DND-41 (cell line): ENCODE results near the gene CRTAP.

ENCODE experiments used
- ATAC-seq: fragments of 200-7000 bp; cut with Tn5 transposase; 3 replicates; pipeline ENCODE4 v1.9.1; 2021; ENCODE audit warnings: low read depth; ENCODE audit not compliant: insufficient read depth
- DNase-seq: peaks from one replicate; pipeline ENCODE4 v3.0.0-alpha.2; 2020
- H2AFZ ChIP-seq: 2 replicates; pipeline ENCODE4 v1.6.0; 2012; ENCODE audit warnings: low read depth, low read length
- H3K27ac ChIP-seq: 2 replicates; pipeline ENCODE4 v1.5.1; 2012; ENCODE audit warnings: low read length, inconsistent platforms
- H3K27me3 ChIP-seq: fragments of 200-600 bp; sonication (generic); 2 replicates; pipeline ENCODE4 v1.6.0; 2012; ENCODE audit warnings: low read length, mild to moderate bottlenecking, inconsistent platforms; ENCODE audit not compliant: insufficient read depth, poor library complexity
- H3K36me3 ChIP-seq: 2 replicates; pipeline ENCODE4 v1.5.1; 2012; ENCODE audit warnings: low read length, inconsistent platforms; ENCODE audit not compliant: insufficient read depth
- H3K4me1 ChIP-seq: 2 replicates; pipeline ENCODE4 v1.5.1; 2012; ENCODE audit warnings: mild to moderate bottlenecking, low read length; ENCODE audit not compliant: insufficient read depth
- H3K4me2 ChIP-seq: 2 replicates; pipeline ENCODE4 v1.6.0; 2012; ENCODE audit warnings: mild to moderate bottlenecking, moderate library complexity, low read length, inconsistent platforms; ENCODE audit not compliant: insufficient read depth
- H3K4me3 ChIP-seq, 2 experiments: fragments of 200-600 bp in 1 of 2; shearing (Covaris generic) in 1 of 2; 2 replicates each; pipeline ENCODE4 v1.5.1; 2012 to 2016; ENCODE audit warnings: inconsistent platforms in 2 of 2, low read length in 2 of 2, mild to moderate bottlenecking in 2 of 2, low read depth in 1 of 2, moderate library complexity in 1 of 2
- H3K79me2 ChIP-seq: 2 replicates; pipeline ENCODE4 v1.6.0; 2012; ENCODE audit warnings: low read length, inconsistent platforms; ENCODE audit not compliant: insufficient read depth
- H3K9ac ChIP-seq: 2 replicates; pipeline ENCODE4 v1.6.0; 2012; ENCODE audit warnings: low read depth, mild to moderate bottlenecking, inconsistent platforms, low read length, moderate library complexity
- H3K9me3 ChIP-seq: 2 replicates; pipeline ENCODE4 v1.5.1; 2012; ENCODE audit warnings: low read length, moderate library complexity, mild to moderate bottlenecking, inconsistent platforms; ENCODE audit not compliant: insufficient read depth, severe bottlenecking
- H4K20me1 ChIP-seq: 2 replicates; pipeline ENCODE4 v1.6.0; 2012; ENCODE audit warnings: low read length; ENCODE audit not compliant: insufficient read depth
- EZH2 ChIP-seq: IDR thresholded peaks from 3 replicates; pipeline ENCODE4 v1.6.1; 2012; ENCODE audit warnings: borderline replicate concordance, low read depth, mild to moderate bottlenecking, moderate library complexity, low read length, inconsistent platforms; ENCODE audit not compliant: severe bottlenecking
- TF ChIP-seq, protein P1 (sequence below): IDR thresholded peaks from 2 replicates; pipeline ENCODE4 v1.5.1; 2012; ENCODE audit warnings: borderline replicate concordance, low read length, moderate library complexity, mild to moderate bottlenecking; ENCODE audit not compliant: poor library complexity, severe bottlenecking; ENCODE audit errors: extremely low read depth

CRTAP gene

DNA sequence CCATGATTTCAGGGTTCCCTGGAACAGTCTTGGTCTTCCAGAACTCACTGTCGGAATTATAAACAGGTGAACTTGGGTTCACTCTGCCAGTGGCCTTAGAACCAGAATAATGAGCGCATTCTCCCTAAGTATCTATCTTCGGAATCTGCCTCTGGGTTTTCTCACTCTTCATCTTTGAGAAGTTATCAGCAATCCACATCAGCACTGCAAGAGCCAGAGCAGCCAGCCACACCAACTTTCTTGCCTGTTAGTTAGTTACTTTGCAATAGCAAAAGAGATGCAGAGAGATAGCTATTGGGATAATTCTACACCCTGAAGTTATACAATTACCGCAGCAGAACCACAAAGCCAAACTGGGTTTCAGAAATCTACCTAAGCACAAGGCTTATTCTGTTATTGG lies 42.6 kb upstream of the CRTAP start:
- Histone ChIP-seq H2AFZ (no peak overlapping the region), H3K4me3 (no peak overlapping the region), H3K4me1 (peaks cover 5% of the 10 kb centered on the region), H3K27ac (no peak overlapping the region), H3K9me3 (no peaks in the 10 kb centered on the region), H3K9ac (no peak overlapping the region), H3K4me2 (no peak overlapping the region), H3K27me3 (no peaks in the 10 kb centered on the region), H3K36me3 (peaks cover 41% of the 10 kb centered on the region), H4K20me1 (peaks cover 12% of the 10 kb centered on the region; the same call in 1 of the 2 replicates), H3K79me2 (peaks cover 14% of the 10 kb centered on the region; the same call in 1 of the 2 replicates)
- DNase-seq, result no peak
- ATAC-seq, result no peak
- TF ChIP-seq EZH2, result no peak
- TF ChIP-seq, protein P1, sequence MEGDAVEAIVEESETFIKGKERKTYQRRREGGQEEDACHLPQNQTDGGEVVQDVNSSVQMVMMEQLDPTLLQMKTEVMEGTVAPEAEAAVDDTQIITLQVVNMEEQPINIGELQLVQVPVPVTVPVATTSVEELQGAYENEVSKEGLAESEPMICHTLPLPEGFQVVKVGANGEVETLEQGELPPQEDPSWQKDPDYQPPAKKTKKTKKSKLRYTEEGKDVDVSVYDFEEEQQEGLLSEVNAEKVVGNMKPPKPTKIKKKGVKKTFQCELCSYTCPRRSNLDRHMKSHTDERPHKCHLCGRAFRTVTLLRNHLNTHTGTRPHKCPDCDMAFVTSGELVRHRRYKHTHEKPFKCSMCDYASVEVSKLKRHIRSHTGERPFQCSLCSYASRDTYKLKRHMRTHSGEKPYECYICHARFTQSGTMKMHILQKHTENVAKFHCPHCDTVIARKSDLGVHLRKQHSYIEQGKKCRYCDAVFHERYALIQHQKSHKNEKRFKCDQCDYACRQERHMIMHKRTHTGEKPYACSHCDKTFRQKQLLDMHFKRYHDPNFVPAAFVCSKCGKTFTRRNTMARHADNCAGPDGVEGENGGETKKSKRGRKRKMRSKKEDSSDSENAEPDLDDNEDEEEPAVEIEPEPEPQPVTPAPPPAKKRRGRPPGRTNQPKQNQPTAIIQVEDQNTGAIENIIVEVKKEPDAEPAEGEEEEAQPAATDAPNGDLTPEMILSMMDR, result no peak

DNA sequence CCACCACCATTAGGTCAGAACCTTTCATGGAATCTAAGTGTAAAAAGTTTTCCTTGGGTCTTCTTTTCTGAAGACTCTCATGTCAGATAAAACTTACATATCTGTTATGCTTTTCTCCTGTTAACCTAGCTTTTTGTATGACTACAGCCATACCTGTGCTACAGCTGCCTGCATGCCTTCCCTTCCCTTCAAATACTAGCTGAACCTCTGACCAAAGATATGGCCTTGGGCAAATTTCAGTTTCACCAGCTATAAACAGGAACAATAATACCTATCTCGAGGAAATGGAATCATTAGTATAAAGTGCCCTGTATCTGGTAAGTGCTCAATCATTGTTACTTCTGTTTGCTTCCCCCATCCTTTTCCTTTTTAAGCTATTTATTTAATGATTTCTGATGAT lies 41.9 kb upstream of the CRTAP start:
- TF ChIP-seq, protein P1, result no peak
- TF ChIP-seq EZH2, result no peak
- no peak overlapping the region for H3K4me2 ChIP-seq
- no peak overlapping the region for H3K27ac ChIP-seq
- peaks cover 43% of the 10 kb centered on the region for H3K36me3 ChIP-seq
- DNase-seq (no peak), ATAC-seq (no peak)
- peaks cover 14% of the 10 kb centered on the region; the same call in 1 of the 2 replicates for H3K79me2 ChIP-seq
- no peaks in the 10 kb centered on the region for H3K9me3 ChIP-seq
- no peak overlapping the region for H2AFZ ChIP-seq
- no peaks in the 10 kb centered on the region for H3K27me3 ChIP-seq
- H3K4me1 ChIP-seq, result peaks cover 5% of the 10 kb centered on the region
- no peak overlapping the region for H3K9ac ChIP-seq
- H3K4me3 ChIP-seq, result no peak overlapping the region
- H4K20me1 ChIP-seq, result peaks cover 14% of the 10 kb centered on the region; the same call in 1 of the 2 replicates

DNA sequence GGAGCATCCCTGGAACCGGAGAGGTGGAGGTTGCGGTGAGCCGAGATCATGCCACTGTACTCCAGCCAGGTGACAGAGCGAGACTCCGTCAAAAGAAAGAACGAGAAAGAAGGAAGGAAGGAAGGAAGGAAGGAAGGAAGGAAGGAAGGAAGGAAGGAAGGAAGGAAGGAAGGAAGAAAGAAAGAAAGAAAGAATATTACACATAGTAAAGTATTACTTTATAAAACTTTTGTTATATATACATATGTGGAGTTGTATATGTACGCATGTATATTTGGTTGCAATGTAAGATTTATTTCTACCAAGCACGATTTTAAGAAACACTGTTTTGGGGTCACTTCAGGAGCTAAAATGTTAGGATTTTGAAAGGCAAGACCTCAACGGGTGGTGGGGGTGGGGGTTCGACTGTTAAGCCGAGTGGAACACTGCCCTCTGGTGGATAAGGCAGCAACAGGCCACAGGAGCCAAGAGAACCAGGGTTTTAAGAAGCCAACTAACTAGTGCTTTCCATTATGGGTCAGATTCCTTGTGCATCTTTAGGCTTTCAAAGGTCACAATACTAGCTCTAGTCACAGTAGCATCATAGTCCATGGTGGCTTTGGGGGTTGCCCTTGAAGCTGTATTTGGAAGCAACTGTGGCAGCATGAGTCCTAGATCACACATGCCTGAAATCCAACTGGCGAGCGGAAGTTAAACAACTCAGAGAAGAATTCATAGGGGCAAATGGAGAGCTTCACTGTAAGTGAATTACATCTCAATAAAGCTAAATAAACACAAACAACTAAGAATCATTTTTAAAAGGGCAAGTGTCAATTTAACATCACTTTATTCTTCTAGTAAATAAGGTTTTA lies 39.4 kb upstream of the CRTAP start:
- Histone ChIP-seq H4K20me1 (peaks cover 19% of the 10 kb centered on the region; the same call in 1 of the 2 replicates), H3K27ac (peak overlapping the region; percentile 43; the same call in 1 of the 2 replicates), H3K9ac (no peak overlapping the region), H3K27me3 (no peaks in the 10 kb centered on the region), H2AFZ (no peak overlapping the region), H3K79me2 (peaks cover 27% of the 10 kb centered on the region; the same call in 1 of the 2 replicates), H3K4me1 (peaks cover 5% of the 10 kb centered on the region), H3K36me3 (peaks cover 26% of the 10 kb centered on the region), H3K4me3 (no peak overlapping the region), H3K9me3 (no peaks in the 10 kb centered on the region), H3K4me2 (0 out of 2 replicates have a peak overlapping the region, but pooled peaks have one; percentile 38)
- peak; percentile 97 for ATAC-seq
- DNase-seq, result peak; percentile 78
- TF ChIP-seq, protein P1, result peak; percentile 98
- TF ChIP-seq EZH2, result no peak
